Measurements from ENCODE around the gene PPP1CC. TPM values are rescaled to one million over a fixed set of nuclear protein-coding genes. Genes with fewer than 3 reads are reported as not detected.
"Not testable (repeated sequence)": the region's sequence is repeated elsewhere in the genome, so short reads cannot be mapped to it uniquely, and the experiment has no call there.

Gene PPP1CC
- total RNA-seq, 2 experiments from 2014 or later: 221 to 230 TPM

DNA sequence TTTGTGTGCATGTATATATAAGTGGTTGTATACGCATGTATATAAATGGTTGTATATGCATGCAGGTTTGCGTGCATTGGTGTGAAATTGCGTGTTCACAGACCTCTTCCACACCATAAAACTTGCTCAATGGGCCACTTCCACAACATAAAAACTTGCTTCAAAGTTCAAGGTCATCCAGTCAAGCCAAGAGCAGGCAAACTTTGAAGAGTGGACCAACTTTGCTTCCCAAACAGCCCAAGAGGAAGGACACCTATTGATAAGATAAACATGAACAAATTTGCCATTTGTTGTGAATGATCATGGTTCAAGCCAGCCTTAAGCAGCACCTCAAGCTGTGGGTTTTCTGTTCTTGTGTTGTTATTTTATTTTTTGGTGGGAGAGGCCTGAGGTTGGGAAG, 25.2 kb upstream of the PPP1CC start:
- POLR2A ChIA-PET: no interaction called here
- H3K4me1 Mint-ChIP-seq: peaks cover 14% of the 10 kb centered on the region
- DNase-seq: no peak
- no peaks in the 10 kb centered on the region for H3K27me3 Mint-ChIP-seq
- H3K27ac Mint-ChIP-seq: no peak overlapping the region
- peaks cover 2% of the 10 kb centered on the region for H3K9me3 Mint-ChIP-seq
- CTCF ChIA-PET: no interaction called here
- H3K36me3 Mint-ChIP-seq (ENCODE audit: low read depth): no peaks in the 10 kb centered on the region
- H3K4me3 Mint-ChIP-seq: no peak overlapping the region

- no peak for DNase-seq
- H3K27ac Mint-ChIP-seq: no peak overlapping the region
- H3K4me1 Mint-ChIP-seq: peaks cover 6% of the 10 kb centered on the region
- H3K9me3 Mint-ChIP-seq: no peaks in the 10 kb centered on the region
- CTCF ChIA-PET: no interaction called here
- H3K27me3 Mint-ChIP-seq: no peaks in the 10 kb centered on the region
- POLR2A ChIA-PET: interaction anchor here (2.1 kb wide), 1 partner anchor 24 kb away, joined by 6 read pairs; the partner anchor contains the start of gene PPP1CC
- no peaks in the 10 kb centered on the region for H3K36me3 Mint-ChIP-seq (ENCODE audit: low read depth)
- no peak overlapping the region for H3K4me3 Mint-ChIP-seq
These were observed 23.8 kb upstream of the PPP1CC start for GRCh38 chr12:110766311-110767154.

- H3K4me1 Mint-ChIP-seq; H3K9me3 Mint-ChIP-seq; DNase-seq; H3K27me3 Mint-ChIP-seq; H3K36me3 Mint-ChIP-seq (ENCODE audit: low read depth); H3K27ac Mint-ChIP-seq; H3K4me3 Mint-ChIP-seq: not testable (repeated sequence)
- ChIA-PET CTCF (interaction anchor here (0.6 kb wide), 1 partner anchor 349 kb away, joined by 3 read pairs; no protein-coding TSS in a partner anchor), POLR2A (interaction anchor here (2.1 kb wide), 1 partner anchor 23 kb away, joined by 6 read pairs; the partner anchor contains the start of gene PPP1CC)
These were observed 22.9 kb upstream of the PPP1CC start for GRCh38 chr12:110765572-110765971.

DNA sequence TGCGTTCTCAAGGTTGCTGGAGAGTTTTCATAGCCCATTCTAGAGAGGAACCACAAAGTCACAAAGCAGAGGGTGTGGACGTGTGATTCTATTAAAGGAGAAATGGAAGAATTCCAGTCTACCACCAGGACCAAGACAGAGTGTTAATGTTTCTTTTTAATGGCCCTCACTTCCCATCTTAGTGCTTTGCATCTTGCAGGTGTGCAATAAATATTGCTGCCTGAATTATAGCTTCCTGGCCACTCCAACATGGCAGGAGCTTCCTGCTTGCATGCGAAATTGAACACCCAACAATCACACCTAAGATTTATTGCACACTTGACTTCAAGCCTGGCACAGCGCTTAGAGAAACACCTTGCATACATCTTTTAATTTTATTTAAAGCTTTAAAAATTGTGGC, 22.4 kb upstream of the PPP1CC start:
- POLR2A ChIA-PET: interaction anchor here (2.1 kb wide), 1 partner anchor 22 kb away, joined by 6 read pairs; the partner anchor contains the start of gene PPP1CC
- Mint-ChIP-seq H3K27ac (no peak overlapping the region), H3K36me3 (ENCODE audit: low read depth) (no peaks in the 10 kb centered on the region)

GRCh38 chr12:110763583-110763982, 20.9 kb upstream of the PPP1CC start:
- Mint-ChIP-seq H3K4me3 (no peak overlapping the region), H3K36me3 (ENCODE audit: low read depth) (no peaks in the 10 kb centered on the region), H3K4me1 (peaks cover 3% of the 10 kb centered on the region), H3K27ac (no peak overlapping the region), H3K9me3 (no peaks in the 10 kb centered on the region), H3K27me3 (no peaks in the 10 kb centered on the region)
- ChIA-PET CTCF (no interaction called here), POLR2A (interaction anchor here (1.2 kb wide), 1 partner anchor 9 kb away, joined by 3 read pairs; no protein-coding TSS in a partner anchor)
- DNase-seq: no peak

More for the DNA sequence above, 22.4 kb upstream of the PPP1CC start:
- no peaks in the 10 kb centered on the region for H3K27me3 Mint-ChIP-seq
- CTCF ChIA-PET: interaction anchor here (0.6 kb wide), 1 partner anchor 349 kb away, joined by 3 read pairs; no protein-coding TSS in a partner anchor
- DNase-seq: no peak
- no peaks in the 10 kb centered on the region for H3K9me3 Mint-ChIP-seq
- peaks cover 3% of the 10 kb centered on the region for H3K4me1 Mint-ChIP-seq
- no peak overlapping the region for H3K4me3 Mint-ChIP-seq

DNA sequence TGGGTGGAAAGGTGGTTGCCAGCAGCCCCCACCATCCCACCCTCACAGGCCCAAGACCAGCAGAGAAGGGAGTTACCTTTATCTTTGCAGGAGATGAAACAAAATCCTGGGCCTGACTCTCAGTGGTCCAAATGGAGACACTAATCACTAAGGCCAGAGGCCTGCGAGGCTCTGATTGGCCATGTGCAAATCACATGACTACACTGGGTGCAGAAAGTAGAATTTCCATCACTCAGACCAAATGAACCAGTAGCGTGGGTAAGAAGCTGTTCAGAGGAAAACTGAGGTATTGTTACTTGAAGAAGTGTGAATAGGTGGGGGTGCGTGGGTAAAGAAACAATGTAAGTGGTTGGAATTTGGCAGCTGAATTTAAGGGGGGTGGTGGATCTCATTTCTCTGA, 20.2 kb upstream of the PPP1CC start:
- H3K27ac Mint-ChIP-seq: no peak overlapping the region

DNA sequence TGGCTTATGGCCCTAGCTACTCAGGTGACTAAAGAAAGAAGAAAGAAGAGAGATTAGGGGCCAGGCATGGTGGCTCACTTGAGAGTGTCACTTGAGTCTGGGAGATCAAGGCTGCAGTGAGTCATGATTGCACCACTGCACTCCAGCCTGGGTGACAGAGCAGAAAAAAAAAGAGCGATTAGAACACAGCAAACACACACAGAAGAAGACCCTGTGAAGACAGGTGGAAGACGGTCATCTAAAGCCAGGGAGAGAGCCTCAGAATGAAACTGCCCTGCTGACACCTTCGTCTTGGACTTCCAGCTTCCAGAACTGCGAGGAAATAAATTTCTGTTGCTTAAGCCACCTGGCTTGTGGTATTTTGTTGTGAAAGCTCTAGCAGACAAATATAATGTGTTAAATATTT, 17.5 kb upstream of the PPP1CC start:
- Mint-ChIP-seq H3K36me3 (ENCODE audit: low read depth) (no peaks in the 10 kb centered on the region), H3K27ac (no peak overlapping the region), H3K27me3 (no peaks in the 10 kb centered on the region), H3K9me3 (no peaks in the 10 kb centered on the region), H3K4me3 (no peak overlapping the region), H3K4me1 (peaks cover 2% of the 10 kb centered on the region)
- CTCF ChIA-PET: no interaction called here
- no peak for DNase-seq
- POLR2A ChIA-PET: no interaction called here

More for the DNA sequence above, 20.2 kb upstream of the PPP1CC start:
- H3K4me3 Mint-ChIP-seq: no peak overlapping the region
- no peaks in the 10 kb centered on the region for H3K27me3 Mint-ChIP-seq
- H3K36me3 Mint-ChIP-seq (ENCODE audit: low read depth): no peaks in the 10 kb centered on the region
- no peak for DNase-seq
- ChIA-PET CTCF (no interaction called here), POLR2A (no interaction called here)
- peaks cover 3% of the 10 kb centered on the region for H3K4me1 Mint-ChIP-seq
- H3K9me3 Mint-ChIP-seq: no peaks in the 10 kb centered on the region

- ChIA-PET POLR2A (no interaction called here), CTCF (no interaction called here)
- no peak for DNase-seq
- Mint-ChIP-seq H3K4me3 (no peak overlapping the region), H3K4me1 (peaks cover 2% of the 10 kb centered on the region), H3K27ac (no peak overlapping the region), H3K9me3 (no peaks in the 10 kb centered on the region), H3K36me3 (ENCODE audit: low read depth) (no peaks in the 10 kb centered on the region), H3K27me3 (no peaks in the 10 kb centered on the region)
These were observed 16.2 kb upstream of the PPP1CC start for GRCh38 chr12:110758922-110759321.

DNA sequence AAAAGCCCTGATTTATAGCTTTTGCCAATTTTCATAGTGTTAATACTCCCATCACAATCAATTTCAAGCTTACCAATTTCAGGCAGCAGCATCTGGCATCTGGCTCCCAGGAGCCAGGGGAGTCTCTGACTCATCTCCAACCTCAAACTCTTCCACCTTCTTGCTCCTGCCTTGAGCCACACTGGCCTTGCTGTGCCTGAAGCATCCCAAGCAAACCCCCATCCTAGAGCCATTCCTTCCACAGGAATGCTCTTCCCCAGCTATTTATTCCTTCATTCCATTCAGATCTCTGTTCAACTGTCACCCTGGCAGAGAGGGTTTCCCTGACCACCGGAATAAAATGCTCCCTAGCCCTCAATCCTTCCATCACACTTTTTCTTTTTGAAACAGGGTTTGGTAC, 13.9 kb upstream of the PPP1CC start:
- H3K4me1 Mint-ChIP-seq: peaks cover 2% of the 10 kb centered on the region
- ChIA-PET CTCF (no interaction called here), POLR2A (interaction anchor here (0.5 to 1.0 kb wide), 2 partner anchors 16 to 1386 kb away, joined by 3 read pairs; no protein-coding TSS in a partner anchor)
- H3K27ac Mint-ChIP-seq: no peak overlapping the region
- H3K9me3 Mint-ChIP-seq: no peaks in the 10 kb centered on the region
- no peak for DNase-seq
- H3K36me3 Mint-ChIP-seq (ENCODE audit: low read depth): no peaks in the 10 kb centered on the region
- no peaks in the 10 kb centered on the region for H3K27me3 Mint-ChIP-seq
- no peak overlapping the region for H3K4me3 Mint-ChIP-seq

DNA sequence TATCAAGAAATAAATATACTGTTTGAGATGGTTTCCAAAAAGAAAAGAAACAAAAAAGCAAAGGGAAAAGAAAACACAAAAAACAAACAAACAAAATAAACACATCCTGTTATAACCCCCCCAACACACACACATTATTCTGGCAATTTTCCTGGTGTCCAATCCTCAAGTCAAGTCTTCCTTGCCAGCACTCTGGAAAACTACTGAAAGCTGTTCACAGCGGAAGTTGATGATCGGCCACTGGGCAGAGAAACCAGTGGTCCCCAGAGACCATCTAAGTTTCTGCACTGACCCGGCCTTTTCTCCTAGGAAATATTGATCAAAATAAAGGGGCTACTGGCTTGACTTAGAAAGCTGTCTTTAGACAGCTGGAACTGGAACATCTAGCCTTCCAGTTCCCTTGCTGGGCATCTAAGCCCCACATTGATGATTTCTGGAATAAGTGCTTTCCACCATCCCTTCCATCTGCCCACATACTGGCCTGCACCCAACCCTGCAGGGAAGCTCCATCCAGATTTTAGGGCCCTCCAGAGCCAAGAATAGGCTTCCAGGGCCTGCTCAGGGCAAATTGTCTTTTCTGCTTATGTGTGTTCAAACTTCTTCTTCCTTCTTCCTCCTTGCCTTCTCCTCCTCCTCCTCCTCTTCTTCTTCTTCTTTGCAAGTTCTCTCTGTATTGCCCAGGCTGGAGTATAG, 11.6 kb upstream of the PPP1CC start:
- POLR2A ChIA-PET: interaction anchor here (1.9 kb wide), 1 partner anchor 13 kb away, joined by 4 read pairs; no protein-coding TSS in a partner anchor
- H3K27me3 Mint-ChIP-seq: no peaks in the 10 kb centered on the region
- no peaks in the 10 kb centered on the region for H3K9me3 Mint-ChIP-seq

GRCh38 chr12:110750784-110751461, 8.2 kb upstream of the PPP1CC start:
- POLR2A ChIA-PET: no interaction called here
- Mint-ChIP-seq H3K9me3 (no peaks in the 10 kb centered on the region), H3K27me3 (no peaks in the 10 kb centered on the region), H3K4me1 (no peaks in the 10 kb centered on the region), H3K27ac (no peak overlapping the region), H3K36me3 (ENCODE audit: low read depth) (no peaks in the 10 kb centered on the region), H3K4me3 (no peak overlapping the region)
- DNase-seq: no peak
- CTCF ChIA-PET: no interaction called here

More for the DNA sequence above, 11.6 kb upstream of the PPP1CC start:
- Mint-ChIP-seq H3K4me3 (no peak overlapping the region), H3K36me3 (ENCODE audit: low read depth) (no peaks in the 10 kb centered on the region), H3K27ac (no peak overlapping the region), H3K4me1 (no peaks in the 10 kb centered on the region)
- no peak for DNase-seq
- CTCF ChIA-PET: no interaction called here

GRCh38 chr12:110746550-110746949, 3.9 kb upstream of the PPP1CC start:
- Mint-ChIP-seq H3K27me3 (no peaks in the 10 kb centered on the region), H3K4me3 (no peak overlapping the region), H3K4me1 (peaks cover 11% of the 10 kb centered on the region), H3K27ac (no peak overlapping the region), H3K9me3 (no peaks in the 10 kb centered on the region), H3K36me3 (ENCODE audit: low read depth) (peaks cover 8% of the 10 kb centered on the region)
- no peak for DNase-seq
- POLR2A ChIA-PET: no interaction called here
- CTCF ChIA-PET: no interaction called here
